Measurements from ENCODE around the gene DPYD. TPM values are rescaled to one million over a fixed set of nuclear protein-coding genes. Genes with fewer than 3 reads are reported as not detected.

DPYD gene
- total and polyA plus RNA-seq, 2 donors, result 24.7 to 84.3 TPM

DNA sequence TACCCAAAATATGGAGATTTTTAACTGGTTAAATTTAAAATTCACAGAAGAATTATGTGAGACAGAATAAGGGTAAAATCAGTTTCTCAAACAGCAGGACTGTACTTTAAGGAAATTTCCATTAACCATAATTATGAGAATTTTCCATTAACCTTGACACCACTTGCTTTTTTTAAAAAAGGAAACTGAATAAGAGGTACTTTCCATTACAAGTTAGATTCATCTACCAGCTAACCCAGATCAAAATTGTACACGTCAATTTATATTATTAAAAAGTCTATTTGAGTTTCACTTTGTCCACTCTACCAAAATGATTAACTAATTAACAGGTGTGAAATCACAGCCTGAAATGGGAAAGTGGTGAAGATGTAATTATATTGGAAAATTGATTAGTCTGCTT, 414.5 kb downstream of the DPYD start:
- H3K27ac ChIP-seq (ENCODE audit: low read depth), result no peak overlapping the region
- 91% methylated on average over 1 of the region's 1 CpG for WGBS
- DNase-seq (ENCODE audit: extremely low spot score), result no peak
- H3K36me3 ChIP-seq (ENCODE audit: insufficient read depth), result no peaks in the 10 kb centered on the region
- H3K4me1 ChIP-seq (ENCODE audit: insufficient read depth), result no peaks in the 10 kb centered on the region
- H3K4me3 ChIP-seq (ENCODE audit: low read depth, low read length), result no peak overlapping the region

DNA sequence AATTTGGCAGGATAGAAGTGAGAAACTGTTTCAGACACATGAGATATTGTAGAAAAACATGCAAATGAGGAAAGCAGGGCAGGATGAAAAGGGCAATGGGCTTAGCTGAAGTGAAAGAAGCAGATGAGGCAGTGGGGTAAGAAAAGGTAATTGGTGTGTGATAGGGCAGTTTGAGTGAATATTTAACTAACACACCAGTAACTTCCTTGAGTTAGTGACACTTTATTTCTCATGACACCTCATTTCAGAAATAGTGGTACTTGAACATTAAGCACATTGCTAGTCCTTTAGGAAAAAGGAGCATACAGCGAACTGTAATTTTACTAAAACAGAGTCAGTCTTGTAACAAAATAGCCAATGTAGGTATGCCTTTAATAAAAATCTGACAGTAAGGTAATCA, 415.0 kb downstream of the DPYD start:
- Histone ChIP-seq H3K27ac (ENCODE audit: low read depth) (no peak overlapping the region), H3K36me3 (ENCODE audit: insufficient read depth) (no peaks in the 10 kb centered on the region), H3K4me3 (ENCODE audit: low read depth, low read length) (no peak overlapping the region), H3K4me1 (ENCODE audit: insufficient read depth) (no peaks in the 10 kb centered on the region)
- DNase-seq (ENCODE audit: extremely low spot score), result no peak
- 94% methylated on average over 1 of the region's 1 CpG for WGBS

DNA sequence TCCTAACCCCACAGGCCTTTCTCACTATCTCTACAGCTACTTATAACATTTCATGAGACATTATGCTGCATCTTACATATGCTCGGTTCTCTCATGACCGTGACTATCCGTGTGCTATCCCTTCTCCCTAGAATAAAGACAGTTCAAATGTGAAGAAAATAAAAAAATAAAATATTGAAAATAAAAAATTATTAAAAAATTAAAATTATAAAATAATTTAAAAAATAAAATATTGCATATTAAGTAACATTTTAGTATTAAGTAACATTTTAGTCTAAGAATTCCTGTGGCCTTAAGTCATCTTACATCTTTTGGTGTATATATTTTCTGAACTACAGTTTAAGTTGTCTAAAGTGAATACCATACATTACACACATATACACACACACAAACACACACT, 415.5 kb downstream of the DPYD start:
- no peaks in the 10 kb centered on the region for H3K4me1 ChIP-seq (ENCODE audit: insufficient read depth)
- H3K36me3 ChIP-seq (ENCODE audit: insufficient read depth), result peaks cover 2% of the 10 kb centered on the region
- no peak overlapping the region for H3K27ac ChIP-seq (ENCODE audit: low read depth)
- WGBS, result over 99% methylated on average over 3 of the region's 3 CpGs
- no peak for DNase-seq (ENCODE audit: extremely low spot score)
- no peak overlapping the region for H3K4me3 ChIP-seq (ENCODE audit: low read depth, low read length)

DNA sequence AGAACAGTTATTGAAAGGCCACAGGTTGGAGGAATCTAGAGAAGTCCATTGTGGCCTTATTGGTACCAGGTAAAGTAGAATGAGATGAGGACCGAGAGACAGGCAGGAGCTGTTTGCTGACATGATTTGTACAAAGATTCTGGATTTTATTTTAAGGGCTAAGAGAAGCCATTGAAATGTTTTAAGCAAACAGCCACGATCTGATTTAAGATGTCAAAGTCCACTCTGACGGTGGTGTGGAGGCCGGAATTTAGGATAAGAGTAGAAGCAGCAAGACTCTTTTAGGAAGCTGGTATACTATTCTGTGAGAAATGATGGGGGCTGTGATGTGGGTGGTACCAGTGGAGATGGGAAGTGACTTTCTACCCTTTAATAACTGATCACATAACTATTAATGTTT, 418.5 kb downstream of the DPYD start:
- WGBS, result 85% methylated on average over 4 of the region's 4 CpGs

DNA sequence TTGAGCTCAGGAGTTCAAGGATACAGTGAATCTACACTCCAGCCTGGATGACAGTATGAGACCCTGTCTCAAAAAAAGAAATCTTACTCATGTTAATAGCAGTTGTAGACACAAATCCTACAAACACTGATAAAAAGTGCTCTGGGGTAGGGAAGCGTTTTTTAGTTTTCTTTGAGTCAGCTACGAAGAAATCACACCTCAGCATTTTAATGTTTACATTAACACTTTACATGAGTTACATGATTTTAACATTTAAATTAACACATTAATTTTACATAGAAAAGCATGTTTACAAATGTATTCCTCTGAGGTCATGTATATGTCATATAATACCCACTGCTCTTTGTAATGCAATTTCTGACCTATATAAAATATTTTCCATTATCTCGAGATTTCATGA, 419.2 kb downstream of the DPYD start:
- WGBS, result 91% methylated on average over 3 of the region's 3 CpGs
- H3K4me3 ChIP-seq (ENCODE audit: low read depth, low read length), result no peak overlapping the region
- H3K4me1 ChIP-seq (ENCODE audit: insufficient read depth), result no peaks in the 10 kb centered on the region
- no peak for DNase-seq (ENCODE audit: extremely low spot score)
- no peak overlapping the region for H3K27ac ChIP-seq (ENCODE audit: low read depth)
- peaks cover 2% of the 10 kb centered on the region for H3K36me3 ChIP-seq (ENCODE audit: insufficient read depth)

More for the DNA sequence above, 418.5 kb downstream of the DPYD start:
- no peak overlapping the region for H3K4me3 ChIP-seq (ENCODE audit: low read depth, low read length)
- no peak for DNase-seq (ENCODE audit: extremely low spot score)
- H3K4me1 ChIP-seq (ENCODE audit: insufficient read depth), result no peaks in the 10 kb centered on the region
- no peak overlapping the region for H3K27ac ChIP-seq (ENCODE audit: low read depth)
- H3K36me3 ChIP-seq (ENCODE audit: insufficient read depth), result peaks cover 2% of the 10 kb centered on the region

DNA sequence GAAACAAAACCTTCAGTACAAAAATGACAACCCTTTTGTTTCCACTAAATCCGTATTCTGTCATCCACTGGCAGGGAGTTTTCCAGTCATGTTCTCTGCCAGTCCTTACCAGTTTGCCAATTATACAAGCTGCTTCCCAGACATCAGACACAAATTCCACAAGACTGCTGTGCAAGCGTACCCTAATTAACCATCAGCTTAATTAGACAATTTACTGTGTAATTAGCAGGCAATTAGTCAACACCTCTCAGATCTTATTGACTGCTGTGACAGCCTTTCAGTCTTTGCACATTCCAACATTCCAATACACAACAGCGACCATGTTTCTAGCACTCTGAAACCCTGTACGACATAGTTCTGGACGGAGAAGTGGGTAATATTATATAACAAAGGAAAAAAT, 420.1 kb downstream of the DPYD start:
- DNase-seq (ENCODE audit: extremely low spot score), result no peak
- Histone ChIP-seq H3K4me1 (ENCODE audit: insufficient read depth) (no peaks in the 10 kb centered on the region), H3K36me3 (ENCODE audit: insufficient read depth) (peaks cover 2% of the 10 kb centered on the region), H3K27ac (ENCODE audit: low read depth) (no peak overlapping the region), H3K4me3 (ENCODE audit: low read depth, low read length) (no peak overlapping the region)
- 75% methylated on average over 5 of the region's 5 CpGs for WGBS

DNA sequence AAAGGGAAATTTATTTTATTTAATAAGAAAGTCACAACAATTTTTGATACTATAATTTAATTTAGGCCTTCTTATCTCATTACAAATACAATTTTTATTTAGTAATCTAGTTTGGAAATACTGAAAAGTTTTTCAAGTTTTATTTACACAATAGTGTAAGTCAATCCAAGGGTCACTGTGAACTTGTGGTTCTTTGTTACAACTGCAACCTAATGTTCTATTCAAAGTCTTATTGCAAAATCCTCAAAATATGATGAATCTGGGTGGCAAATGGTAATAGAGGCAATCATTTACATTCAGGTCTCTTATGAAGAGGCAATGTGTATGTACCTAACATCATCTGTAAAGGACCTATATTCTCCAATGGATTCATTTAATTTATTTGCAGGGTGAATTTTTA, 421.2 kb downstream of the DPYD start:
- Histone ChIP-seq H3K4me1 (ENCODE audit: insufficient read depth) (no peaks in the 10 kb centered on the region), H3K27ac (ENCODE audit: low read depth) (no peak overlapping the region), H3K36me3 (ENCODE audit: insufficient read depth) (peaks cover 2% of the 10 kb centered on the region), H3K4me3 (ENCODE audit: low read depth, low read length) (no peak overlapping the region)
- no peak for DNase-seq (ENCODE audit: extremely low spot score)

DNA sequence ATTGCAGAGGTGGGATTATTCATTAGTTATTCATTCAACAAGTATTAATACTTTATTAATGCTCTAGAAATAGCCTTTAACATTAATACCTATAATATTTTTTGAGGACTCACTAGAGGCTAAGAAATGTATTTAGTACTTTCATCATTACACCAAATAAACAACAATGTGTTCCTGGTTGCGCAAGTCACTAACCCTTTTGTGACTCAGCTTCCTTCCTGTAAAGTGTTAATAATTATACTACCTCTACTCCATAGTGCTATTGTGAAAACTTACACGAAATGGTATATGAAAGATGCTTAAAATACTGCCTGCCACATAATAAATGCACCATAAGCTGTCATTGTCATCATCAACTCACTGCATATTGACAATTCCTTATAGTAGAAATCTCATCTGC, 431.0 kb downstream of the DPYD start:
- 58% methylated on average over 2 of the region's 2 CpGs for WGBS
- Histone ChIP-seq H3K4me1 (ENCODE audit: insufficient read depth) (no peaks in the 10 kb centered on the region), H3K36me3 (ENCODE audit: insufficient read depth) (no peaks in the 10 kb centered on the region), H3K27ac (ENCODE audit: low read depth) (no peak overlapping the region), H3K4me3 (ENCODE audit: low read depth, low read length) (no peak overlapping the region)
- DNase-seq (ENCODE audit: extremely low spot score), result no peak

DNA sequence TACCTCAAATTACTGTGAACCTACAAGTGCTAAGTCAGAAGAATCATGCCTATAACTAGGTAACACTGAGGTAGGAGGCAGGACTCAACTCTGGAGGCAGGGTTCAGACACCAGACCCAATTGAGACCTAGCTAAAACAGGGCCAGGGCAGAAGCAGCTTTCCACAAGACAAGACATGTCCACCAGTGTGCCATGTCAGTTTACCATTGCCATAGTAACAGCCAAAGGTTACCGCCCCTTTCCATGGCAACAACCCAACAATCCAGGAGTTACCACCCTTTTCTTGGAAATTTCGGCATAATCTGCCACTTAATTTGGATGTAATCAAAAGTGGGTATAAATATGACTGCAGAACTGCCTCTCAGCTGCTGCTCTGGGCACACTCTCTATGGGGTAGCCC, 432.3 kb downstream of the DPYD start:
- 97% methylated on average over 2 of the region's 2 CpGs for WGBS
- Histone ChIP-seq H3K4me3 (ENCODE audit: low read depth, low read length) (no peak overlapping the region), H3K27ac (ENCODE audit: low read depth) (no peak overlapping the region), H3K36me3 (ENCODE audit: insufficient read depth) (no peaks in the 10 kb centered on the region), H3K4me1 (ENCODE audit: insufficient read depth) (no peaks in the 10 kb centered on the region)
- DNase-seq (ENCODE audit: extremely low spot score), result no peak

DNA sequence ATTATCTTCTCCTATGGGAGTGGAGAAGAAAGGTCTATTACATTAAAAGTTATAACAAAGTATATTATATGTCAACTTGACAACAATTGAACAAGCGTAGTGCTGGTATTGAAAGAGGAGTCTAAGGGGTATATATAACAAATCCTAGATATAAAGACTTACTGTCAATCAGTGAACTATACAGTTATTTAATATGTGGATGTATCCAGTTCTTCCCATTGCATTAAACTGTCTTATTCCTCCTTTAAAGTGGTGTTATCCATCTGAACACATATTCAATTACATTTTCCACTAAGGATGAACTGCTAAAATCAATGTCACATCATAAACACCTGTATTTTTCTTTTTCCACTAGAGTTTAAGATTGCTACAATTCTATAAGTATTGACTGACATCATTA, 438.8 kb downstream of the DPYD start:
- Histone ChIP-seq H3K27ac (ENCODE audit: low read depth) (no peak overlapping the region), H3K4me1 (ENCODE audit: insufficient read depth) (no peaks in the 10 kb centered on the region), H3K36me3 (ENCODE audit: insufficient read depth) (peaks cover 2% of the 10 kb centered on the region), H3K4me3 (ENCODE audit: low read depth, low read length) (no peak overlapping the region)
- WGBS, result 90% methylated on average over 1 of the region's 1 CpG
- no peak for DNase-seq (ENCODE audit: extremely low spot score)

DNA sequence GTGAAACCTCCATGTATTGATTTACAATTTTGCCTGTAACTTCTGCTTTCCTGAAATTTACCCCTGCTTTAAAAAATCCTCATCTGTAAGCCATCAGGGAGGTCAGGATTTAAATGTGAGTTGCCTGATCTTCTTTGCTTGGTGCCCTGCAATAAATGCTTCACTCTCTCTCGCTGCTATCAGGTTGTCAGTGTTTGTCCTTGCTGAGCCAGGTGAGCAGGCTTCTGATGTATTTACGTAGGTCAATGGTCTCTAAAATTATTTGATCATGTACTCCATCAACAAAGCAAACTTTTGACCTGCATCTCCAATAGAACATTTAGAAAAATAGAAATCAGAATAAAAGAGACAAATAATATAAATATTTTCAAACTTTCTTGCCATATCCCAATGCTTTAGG, 453.4 kb downstream of the DPYD start:
- WGBS, result 84% methylated on average over 2 of the region's 2 CpGs
- no peak for DNase-seq (ENCODE audit: extremely low spot score)
- Histone ChIP-seq H3K27ac (ENCODE audit: low read depth) (no peak overlapping the region), H3K4me1 (ENCODE audit: insufficient read depth) (no peaks in the 10 kb centered on the region), H3K36me3 (ENCODE audit: insufficient read depth) (no peaks in the 10 kb centered on the region), H3K4me3 (ENCODE audit: low read depth, low read length) (no peak overlapping the region)

DNA sequence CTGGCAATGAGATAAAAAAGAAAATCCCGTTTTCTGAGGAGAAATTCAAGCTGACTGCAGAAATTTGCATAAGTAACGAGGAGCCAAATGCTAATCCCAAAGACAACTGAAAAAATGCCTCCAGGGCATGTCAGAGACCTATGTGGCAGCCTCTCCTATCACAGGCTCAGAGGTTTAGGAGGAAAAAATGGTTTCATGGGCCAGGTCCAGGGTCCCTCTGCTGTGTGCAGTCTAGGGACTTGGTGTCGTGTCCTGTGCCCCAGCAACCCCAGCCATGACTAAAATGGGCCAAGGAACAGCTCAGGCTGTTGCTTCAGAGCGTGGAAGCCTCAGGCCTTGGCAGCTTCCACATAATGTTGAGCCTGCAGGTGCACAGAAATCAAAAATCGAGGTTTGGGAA, 456.5 kb downstream of the DPYD start:
- Histone ChIP-seq H3K36me3 (ENCODE audit: insufficient read depth) (no peaks in the 10 kb centered on the region), H3K27ac (ENCODE audit: low read depth) (no peak overlapping the region), H3K4me1 (ENCODE audit: insufficient read depth) (no peaks in the 10 kb centered on the region), H3K4me3 (ENCODE audit: low read depth, low read length) (no peak overlapping the region)
- no peak for DNase-seq (ENCODE audit: extremely low spot score)
- WGBS, result 94% methylated on average over 5 of the region's 5 CpGs

DNA sequence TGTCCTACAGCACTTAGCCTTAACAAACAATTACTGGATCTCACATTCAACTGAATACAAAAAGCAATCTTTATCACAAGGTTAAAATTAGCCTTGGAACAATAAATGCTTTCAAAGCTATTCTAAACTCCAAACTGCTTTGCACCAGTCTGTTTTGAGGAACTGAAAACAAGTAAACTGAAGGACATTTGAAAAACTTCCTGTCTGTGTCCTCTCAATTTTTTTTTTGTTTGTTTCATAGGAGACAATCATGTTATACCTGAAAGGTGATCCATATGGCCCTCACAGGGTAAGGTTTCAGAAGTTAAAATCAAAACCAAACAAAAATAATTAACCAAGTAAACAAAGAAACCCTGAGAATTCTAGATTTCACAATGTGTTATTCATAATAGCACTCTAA, 459.1 kb downstream of the DPYD start:
- DNase-seq (ENCODE audit: extremely low spot score), result no peak
- H3K36me3 ChIP-seq (ENCODE audit: insufficient read depth), result no peaks in the 10 kb centered on the region
- H3K4me3 ChIP-seq (ENCODE audit: low read depth, low read length), result no peak overlapping the region
- no peaks in the 10 kb centered on the region for H3K4me1 ChIP-seq (ENCODE audit: insufficient read depth)
- H3K27ac ChIP-seq (ENCODE audit: low read depth), result no peak overlapping the region

DNA sequence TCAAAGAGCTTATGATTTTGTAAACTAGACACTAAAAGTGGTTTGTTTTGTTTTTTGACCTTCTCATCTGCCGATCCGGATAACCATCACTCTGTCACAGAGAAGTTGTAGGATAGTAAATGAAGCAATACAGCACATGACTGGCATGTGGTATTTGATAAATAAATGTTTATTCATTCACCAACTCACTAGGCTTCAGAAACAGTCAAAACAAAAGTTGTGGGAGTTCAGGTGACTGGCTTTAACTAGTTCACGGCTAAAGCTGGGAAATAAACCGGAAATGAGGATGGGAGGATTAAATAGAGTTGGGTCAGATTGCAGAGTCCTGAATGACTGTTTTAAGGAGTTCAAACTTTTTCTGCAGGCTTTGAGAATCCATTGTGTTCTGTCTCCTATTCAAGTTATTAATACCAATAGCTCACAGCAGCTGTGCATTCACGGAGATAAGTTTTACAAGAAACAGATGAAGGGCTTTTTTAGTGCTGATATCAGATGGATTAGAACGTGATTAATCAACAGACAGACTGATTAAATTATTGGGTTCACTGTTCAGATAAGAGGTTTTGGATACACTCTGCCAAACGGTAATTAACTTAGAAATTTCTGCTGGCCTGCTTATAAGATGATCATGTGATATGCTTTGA, 463.3 kb downstream of the DPYD start:
- WGBS, result 45% methylated on average over 7 of the region's 7 CpGs
- no peak overlapping the region for H3K4me3 ChIP-seq (ENCODE audit: low read depth, low read length)

DNA sequence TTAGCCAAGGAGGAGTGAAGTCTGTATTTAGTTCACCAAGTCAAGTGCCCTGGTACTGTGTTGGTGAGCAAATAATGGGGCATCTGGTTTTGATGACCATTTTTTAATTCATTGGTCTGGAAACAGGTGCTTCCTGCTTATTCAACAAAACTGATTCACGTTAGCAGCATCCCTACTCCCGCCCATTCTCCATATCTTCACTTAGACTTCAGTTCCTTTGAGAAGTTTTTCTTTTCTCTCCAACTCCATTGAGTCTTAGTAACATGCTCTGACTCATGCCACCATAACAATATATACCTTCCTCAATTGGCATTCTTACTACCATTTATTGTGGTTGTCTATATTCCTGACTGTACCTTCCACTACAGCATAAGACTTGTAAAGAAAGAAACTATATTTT, 468.9 kb downstream of the DPYD start:
- DNase-seq (ENCODE audit: extremely low spot score), result no peak
- H3K4me3 ChIP-seq (ENCODE audit: low read depth, low read length), result no peak overlapping the region
- H3K36me3 ChIP-seq (ENCODE audit: insufficient read depth), result no peaks in the 10 kb centered on the region
- 97% methylated on average over 2 of the region's 2 CpGs for WGBS
- no peak overlapping the region for H3K27ac ChIP-seq (ENCODE audit: low read depth)
- no peaks in the 10 kb centered on the region for H3K4me1 ChIP-seq (ENCODE audit: insufficient read depth)

More for the DNA sequence above, 463.3 kb downstream of the DPYD start:
- Histone ChIP-seq H3K4me1 (ENCODE audit: insufficient read depth) (no peaks in the 10 kb centered on the region), H3K36me3 (ENCODE audit: insufficient read depth) (no peaks in the 10 kb centered on the region), H3K27ac (ENCODE audit: low read depth) (peak overlapping the region; percentile 50)
- DNase-seq (ENCODE audit: extremely low spot score), result peak; percentile 8
